ENCODE data around the gene DRD4. TPM values are rescaled to one million over a fixed set of nuclear protein-coding genes. Genes with fewer than 3 reads are reported as not detected.

Gene DRD4
- total and polyA plus RNA-seq, 2 of the 8 experiments (the other 6 are each of a cell fraction or from before 2014, with no cell fraction given) = 3.4 to 4.9 TPM

DNA sequence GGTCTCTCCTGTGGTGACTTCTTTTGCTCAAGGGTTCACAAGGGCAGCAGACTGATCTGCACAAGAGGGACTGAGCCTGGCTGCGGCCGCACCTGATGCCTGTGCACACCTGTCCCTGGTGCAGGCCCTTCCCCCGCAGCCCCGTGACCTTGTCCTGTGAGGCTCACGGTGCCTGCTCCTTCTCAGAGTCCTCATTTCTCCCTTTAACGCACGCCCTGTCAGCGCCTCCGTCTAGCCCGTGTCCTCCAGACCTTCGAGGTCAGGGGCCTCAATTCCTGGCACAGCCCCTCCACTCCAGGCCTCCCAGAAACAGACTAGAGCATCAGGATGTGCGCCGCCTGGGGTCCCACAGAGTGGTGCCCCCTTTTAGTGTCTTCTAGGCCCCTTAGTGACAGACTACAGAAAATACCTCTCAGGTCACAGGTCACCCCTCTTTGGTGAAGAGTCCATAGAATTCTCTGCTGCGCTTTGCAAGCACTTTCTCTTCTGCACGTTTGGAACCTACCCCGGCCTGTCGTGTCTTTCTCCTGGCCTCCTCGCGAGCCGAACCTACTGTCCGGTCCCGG, 1.0 kb upstream of the DRD4 start:
- no peak overlapping the region for H2BK5ac ChIP-seq (ENCODE audit: low read depth, low read length)
- H3K79me2 ChIP-seq (ENCODE audit: control insufficient read depth in 1 of 2, insufficient read depth in 2 of 2, low read length in 2 of 2) = no peaks in the 10 kb centered on the region
- no peak overlapping the region for H2BK15ac ChIP-seq (ENCODE audit: low read length)
- no peaks in the 10 kb centered on the region for H3K36me3 ChIP-seq (ENCODE audit: control insufficient read depth in 2 of 4, insufficient read depth in 4 of 4, low read length in 3 of 4)
- no peaks in the 10 kb centered on the region for H3K79me1 ChIP-seq (ENCODE audit: low read depth, low read length)
- H4K91ac ChIP-seq (replicated peaks; ENCODE audit: insufficient read length, low read length) = no peak overlapping the region
- no peak overlapping the region for H2BK120ac ChIP-seq (replicated peaks; ENCODE audit: low read depth, low read length)
- H4K20me1 ChIP-seq (replicated peaks in 1 of 2; ENCODE audit: control insufficient read depth in 1 of 2, insufficient read depth in 2 of 2, low read length in 2 of 2) = peaks cover 0 to 3% of the 10 kb centered on the region in 2 experiments
- peak overlapping the region in 1 of 4 experiments; percentile 60; a peak in 3 of 8 replicates for H3K4me3 ChIP-seq (ENCODE audit: extremely low read depth in 1 of 4, insufficient read depth in 2 of 4, low read depth in 3 of 4, low read length in 4 of 4)
- 65% methylated on average over 20 of the region's 22 CpGs; no CpG with 5 or more reads in 1 of the 2 experiments for WGBS, 2 experiments (ENCODE audit: extremely low coverage in 1 of 2, insufficient coverage in 1 of 2, insufficient read length in 1 of 2, insufficient replicate concordance in 2 of 2, low coverage in 1 of 2, low lambda C conversion rate in 2 of 2, missing lambda C conversion rate in 1 of 2)
- no peak overlapping the region for H2AK5ac ChIP-seq (ENCODE audit: low read depth, low read length)
- no peak overlapping the region for H2AFZ ChIP-seq (ENCODE audit: low read length)
- H3K4me1 ChIP-seq (replicated peaks in 1 of 4; ENCODE audit: control insufficient read depth in 3 of 4, insufficient read depth in 4 of 4, low read length in 3 of 4) = peaks cover 0 to 28% (median 19%) of the 10 kb centered on the region in 4 experiments; a peak in 6 of 7 replicates
- H3K4ac ChIP-seq (replicated peaks; ENCODE audit: insufficient read length, low read depth, low read length) = no peak overlapping the region
- no peak overlapping the region for H3K27ac ChIP-seq (ENCODE audit: low read depth, low read length)
- H3K14ac ChIP-seq (ENCODE audit: insufficient read length) = no peak overlapping the region
- H3K18ac ChIP-seq (ENCODE audit: extremely low read depth, low read length) = no peak overlapping the region
- no peak overlapping the region for H4K8ac ChIP-seq (ENCODE audit: extremely low read depth, insufficient read depth, low read length)
- 0 out of 2 replicates have a peak overlapping the region, but pooled peaks have one; percentile 27 for H2BK12ac ChIP-seq (ENCODE audit: low read depth, low read length)
- no peak overlapping the region for H2BK20ac ChIP-seq (ENCODE audit: low read length)
- DNase-seq (ENCODE audit: low read depth in 1 of 2, low spot score in 2 of 2) (peak in 1 of 2 experiments; percentile 57), FAIRE-seq (no peak)
- ChIA-PET CTCF (ENCODE audit: partially characterized antibody) (interaction anchor here (0.8 kb wide), 1 partner anchor 88 kb away, joined by 3 read pairs; no protein-coding TSS in a partner anchor), POLR2A (ENCODE audit: partially characterized antibody) (interaction anchor here (0.8 to 3.6 kb wide), 7 partner anchors 10 to 130 kb away, joined by 3 to 20 read pairs (median 4); partner anchors contain the start of gene SCT)
- H4K5ac ChIP-seq (ENCODE audit: insufficient read length, low read depth, low read length) = no peak overlapping the region
- H3K27me3 ChIP-seq (replicated peaks in 1 of 4; ENCODE audit: control insufficient read depth in 3 of 4, extremely low read depth in 1 of 4, insufficient read depth in 3 of 4, low read length in 3 of 4) = peaks cover 21 to 49% (median 43%) of the 10 kb centered on the region in 4 experiments
- peak overlapping the region; percentile 81 to 91 for H3K4me2 ChIP-seq (ENCODE audit: insufficient read depth in 1 of 2, low read depth in 2 of 2, low read length in 2 of 2)
- no peaks in the 10 kb centered on the region for H3K9me3 ChIP-seq (ENCODE audit: insufficient read depth in 2 of 2, low read depth in 1 of 2, low read length in 1 of 2)
- H3K23ac ChIP-seq (ENCODE audit: insufficient read length) = no peak overlapping the region
- no peak overlapping the region for H3K9ac ChIP-seq (replicated peaks in 1 of 4; ENCODE audit: extremely low read depth in 1 of 4, low read depth in 3 of 4, low read length in 3 of 4)
- no peak for TF ChIP-seq CBX5 (IDR thresholded peaks at IDR 0.05; ENCODE audit: low read depth, low read length)
- no peak for TF ChIP-seq TAF7 (optimal IDR thresholded peaks at IDR 0.05; ENCODE audit: borderline replicate concordance, low read depth, low read length)
- no peak for TF ChIP-seq JUN (IDR thresholded peaks at IDR 0.05; ENCODE audit: low read depth, low read length)
- TF ChIP-seq SIN3A (conservative IDR thresholded peaks at IDR 0.05 in 1 of 2, IDR thresholded peaks at IDR 0.05 in 1 of 2; ENCODE audit: low read depth in 1 of 2, low read length in 2 of 2) = no peak
- no peak for TF ChIP-seq EGR1 (IDR thresholded peaks at IDR 0.05; ENCODE audit: borderline replicate concordance, low read depth, low read length)
- TF ChIP-seq EZH2 (IDR thresholded peaks at IDR 0.05; ENCODE audit: low read depth, low read length, severe bottlenecking) = no peak
- H3K56ac ChIP-seq (replicated peaks; ENCODE audit: insufficient read length, low read depth, low read length) = no peak overlapping the region
- H3K23me2 ChIP-seq (ENCODE audit: low read depth, low read length) = peaks cover 21% of the 10 kb centered on the region; the same call in 1 of the 2 replicates

Data from H1 (cell line).